HEK293T (cell line): ENCODE measurements around the gene SACS.

Source experiments
- CTCF ChIA-PET: fragments of 350-600 bp; formaldehyde crosslinking; extraction: SDS; loops from one replicate; lab custom pipeline; 2021; ENCODE audit warnings: antibody characterized with exemption, inconsistent platforms; lab: Yijun Ruan, JAX
- POLR2A ChIA-PET: fragments of 350-600 bp; formaldehyde crosslinking; extraction: SDS; loops from one replicate; lab custom pipeline; 2020; ENCODE audit warnings: antibody characterized with exemption, inconsistent platforms; lab: Yijun Ruan, JAX
- DNase-seq: peaks from one replicate; pipeline ENCODE4 v3.0.0; 2012; ENCODE audit warnings: mixed read lengths; ENCODE audit errors: extremely low spot score
- ARNT ChIP-seq: fragments of 450-650 bp; IDR thresholded peaks from 2 replicates; pipeline ENCODE4 v1.6.1; 2017; ENCODE audit warnings: mild to moderate bottlenecking
- BHLHE40 ChIP-seq: fragments of 450-650 bp; IDR thresholded peaks from 2 replicates; pipeline ENCODE4 v1.6.1; 2016; ENCODE audit warnings: mild to moderate bottlenecking, moderate library complexity, borderline replicate concordance
- CTBP1 ChIP-seq: fragments of 450-650 bp; IDR thresholded peaks from 2 replicates; pipeline ENCODE4 v1.6.1; 2016; ENCODE audit warnings: borderline replicate concordance
- ELF4 ChIP-seq: fragments of 450-650 bp; IDR thresholded peaks from 2 replicates; pipeline ENCODE4 v1.6.1; 2017; ENCODE audit warnings: antibody characterized with exemption
- FOXA1 ChIP-seq: fragments of 450-650 bp; IDR thresholded peaks from 2 replicates; pipeline ENCODE4 v1.6.1; 2016; ENCODE audit warnings: mild to moderate bottlenecking
- FOXK2 ChIP-seq: fragments of 450-650 bp; IDR thresholded peaks from 2 replicates; pipeline ENCODE4 v1.6.1; 2016; ENCODE audit warnings: mild to moderate bottlenecking
- FOXM1 ChIP-seq: fragments of 450-650 bp; IDR thresholded peaks from 2 replicates; pipeline ENCODE4 v1.6.1; 2017; ENCODE audit warnings: mild to moderate bottlenecking, borderline replicate concordance
- HDGF ChIP-seq: fragments of 450-650 bp; IDR thresholded peaks from 2 replicates; pipeline ENCODE4 v1.6.1; 2017; ENCODE audit warnings: antibody characterized with exemption, borderline replicate concordance
- L3MBTL2 ChIP-seq: fragments of 450-650 bp; conservative IDR thresholded peaks from 2 replicates; pipeline ENCODE4 v1.6.1; 2016; ENCODE audit warnings: mild to moderate bottlenecking
- LEF1 ChIP-seq: fragments of 450-650 bp; IDR thresholded peaks from 2 replicates; pipeline ENCODE4 v1.6.1; 2017; ENCODE audit warnings: mild to moderate bottlenecking, borderline replicate concordance
- NFRKB ChIP-seq: fragments of 450-650 bp; IDR thresholded peaks from 2 replicates; pipeline ENCODE4 v1.6.1; 2016; ENCODE audit warnings: mild to moderate bottlenecking, moderate library complexity
- PKNOX1 ChIP-seq: fragments of 450-650 bp; IDR thresholded peaks from 2 replicates; pipeline ENCODE4 v1.6.1; 2016
- SP1 ChIP-seq: fragments of 450-650 bp; IDR thresholded peaks from 2 replicates; pipeline ENCODE4 v1.6.1; 2017
- SUZ12 ChIP-seq: fragments of 450-650 bp; IDR thresholded peaks from 2 replicates; pipeline ENCODE4 v1.6.1; 2016; ENCODE audit warnings: mild to moderate bottlenecking
- TARDBP ChIP-seq: fragments of 450-650 bp; IDR thresholded peaks from 2 replicates; pipeline ENCODE4 v1.6.1; 2016
- ZNF384 ChIP-seq: fragments of 450-650 bp; IDR thresholded peaks from 2 replicates; pipeline ENCODE4 v1.6.1; 2016

Gene SACS

GRCh38 chr13:23466144-23467002 is 32.9 kb upstream of the SACS start:
- no peak for TF ChIP-seq NFRKB
- no peak for TF ChIP-seq LEF1
- TF ChIP-seq L3MBTL2: peak; percentile 86
- ChIA-PET POLR2A (interaction anchor here (1.0 kb wide), 1 partner anchor 424 kb away, joined by 3 read pairs; no protein-coding TSS in a partner anchor), CTCF (interaction anchor here (0.8 to 2.0 kb wide), 4 partner anchors 8 to 422 kb away, joined by 3 to 7 read pairs (median 3); partner anchors contain the start of gene TNFRSF19)
- peak; percentile 59 for DNase-seq

GRCh38 chr13:23463661-23464060 is 30.2 kb upstream of the SACS start:
- no peak for DNase-seq
- POLR2A ChIA-PET: no interaction called here
- CTCF ChIA-PET: interaction anchor here (0.6 kb wide), 1 partner anchor 113 kb away, joined by 3 read pairs; no protein-coding TSS in a partner anchor
- TF ChIP-seq FOXM1 (no peak), LEF1 (no peak), ELF4 (no peak), SP1 (no peak), ARNT (no peak)

- POLR2A ChIA-PET: no interaction called here
- TF ChIP-seq TARDBP (no peak), L3MBTL2 (no peak), SUZ12 (no peak), HDGF (no peak), FOXK2 (no peak), FOXM1 (no peak), FOXA1 (no peak)
- CTCF ChIA-PET: no interaction called here
- DNase-seq: no peak
Measured at GRCh38 chr13:23462815-23463559, 29.5 kb upstream of the SACS start.

GRCh38 chr13:23461544-23461943 is 28.0 kb upstream of the SACS start:
- POLR2A ChIA-PET: no interaction called here
- TF ChIP-seq ZNF384 (no peak), NFRKB (no peak)
- CTCF ChIA-PET: no interaction called here
- DNase-seq: no peak

GRCh38 chr13:23460921-23461320 is 27.4 kb upstream of the SACS start:
- no peak for TF ChIP-seq CTBP1
- TF ChIP-seq BHLHE40: no peak
- TF ChIP-seq ZNF384: no peak
- no peak for TF ChIP-seq L3MBTL2
- no peak for TF ChIP-seq TARDBP
- no peak for TF ChIP-seq FOXM1
- no peak for TF ChIP-seq NFRKB
- TF ChIP-seq LEF1: no peak
- no peak for TF ChIP-seq FOXA1
- TF ChIP-seq ELF4: no peak
- no peak for TF ChIP-seq SP1
- no peak for TF ChIP-seq SUZ12
- no peak for TF ChIP-seq FOXK2

GRCh38 chr13:23460309-23460708 is 26.8 kb upstream of the SACS start:
- DNase-seq: no peak
- ChIA-PET CTCF (no interaction called here), POLR2A (no interaction called here)
- TF ChIP-seq TARDBP (no peak), FOXA1 (no peak), NFRKB (no peak), ARNT (no peak), CTBP1 (no peak)

More at GRCh38 chr13:23460921-23461320, 27.4 kb upstream of the SACS start:
- ChIA-PET CTCF (no interaction called here), POLR2A (no interaction called here)
- DNase-seq: no peak

GRCh38 chr13:23458989-23459388 is 25.5 kb upstream of the SACS start:
- no peak for DNase-seq
- ChIA-PET CTCF (no interaction called here), POLR2A (no interaction called here)
- TF ChIP-seq FOXK2 (no peak), NFRKB (no peak), CTBP1 (no peak), FOXA1 (no peak), LEF1 (no peak), ARNT (no peak), HDGF (no peak), ELF4 (no peak), PKNOX1 (no peak), FOXM1 (no peak), SUZ12 (no peak), BHLHE40 (no peak), L3MBTL2 (no peak), TARDBP (no peak)
